Effector memory CD4-positive, alpha-beta T cell (primary cell): ENCODE results near the gene INO80C.
"Not testable (repeated sequence)": the region's sequence is repeated elsewhere in the genome, so short reads cannot be mapped to it uniquely, and the experiment has no call there.

Experiments
- DNase-seq, 3 donors: peaks; one replicate each; pipeline ENCODE4 v3.0.0-alpha.2; 2020
- H3K27ac ChIP-seq: 2 replicates; pipeline ENCODE4 v1.7.0; 2013; ENCODE audit warnings: mild to moderate bottlenecking, low read length, moderate library complexity; ENCODE audit not compliant: insufficient read depth, poor library complexity, severe bottlenecking
- H3K27me3 ChIP-seq: replicated peaks from 2 replicates; pipeline ENCODE4 v1.7.0; 2013; ENCODE audit warnings: mild to moderate bottlenecking, low read length; ENCODE audit not compliant: insufficient read depth, control insufficient read depth, poor library complexity, severe bottlenecking
- H3K36me3 ChIP-seq: 2 replicates; pipeline ENCODE4 v1.7.0; 2013; ENCODE audit warnings: mild to moderate bottlenecking, low read length, moderate library complexity; ENCODE audit not compliant: control insufficient read depth, insufficient read depth
- H3K4me1 ChIP-seq: 2 replicates; pipeline ENCODE4 v1.7.0; 2013; ENCODE audit warnings: low read length, mild to moderate bottlenecking; ENCODE audit not compliant: control insufficient read depth, insufficient read depth, poor library complexity, severe bottlenecking
- H3K4me3 ChIP-seq: 2 replicates; pipeline ENCODE4 v1.7.0; 2013; ENCODE audit warnings: low read length, low read depth, mild to moderate bottlenecking; ENCODE audit not compliant: insufficient read depth, poor library complexity, severe bottlenecking
- H3K9me3 ChIP-seq: 2 replicates; pipeline ENCODE4 v1.7.0; 2013; ENCODE audit warnings: mild to moderate bottlenecking, low read length, moderate library complexity; ENCODE audit not compliant: control insufficient read depth

INO80C gene

DNA sequence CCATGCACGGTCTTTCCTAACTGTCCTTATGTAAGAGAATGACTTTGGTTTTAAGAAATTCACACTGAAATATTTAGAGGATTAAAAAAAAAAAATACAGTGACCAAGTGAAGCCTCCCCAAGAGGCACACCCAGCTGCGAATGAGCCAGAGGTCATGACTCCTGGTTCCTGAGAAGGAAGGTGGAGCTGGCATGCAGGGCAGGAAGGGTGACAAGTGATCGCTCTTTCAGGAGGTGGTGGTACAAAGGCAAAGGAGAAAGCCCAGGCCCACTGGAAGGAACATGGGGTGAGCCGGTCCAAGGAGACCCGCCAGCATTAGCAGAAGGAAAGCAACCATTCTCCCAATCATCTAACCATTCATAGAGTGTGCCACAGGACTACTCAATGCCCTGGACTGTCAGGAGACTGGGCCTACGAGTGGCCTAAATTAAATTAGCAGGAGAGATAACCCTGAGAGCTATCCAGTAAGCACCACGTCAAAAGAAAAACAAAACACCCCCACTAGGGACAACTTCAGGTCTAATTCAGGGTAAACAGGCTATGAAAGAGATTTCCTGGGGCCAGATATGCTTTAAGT, 7.8 kb downstream of the INO80C start:
- Histone ChIP-seq H3K4me3 (no peak overlapping the region), H3K36me3 (no peaks in the 10 kb centered on the region), H3K4me1 (no peaks in the 10 kb centered on the region), H3K27me3 (no peaks in the 10 kb centered on the region), H3K27ac (no peak overlapping the region), H3K9me3 (no peaks in the 10 kb centered on the region)
- no peak for DNase-seq

- H3K4me3 ChIP-seq, H3K27me3 ChIP-seq, H3K9me3 ChIP-seq, H3K4me1 ChIP-seq, H3K27ac ChIP-seq, H3K36me3 ChIP-seq, DNase-seq: not testable (repeated sequence)
Observed at GRCh38 chr18:35489281-35489680, 8.5 kb downstream of the INO80C start.

- H3K9me3 ChIP-seq, H3K36me3 ChIP-seq, H3K27ac ChIP-seq, H3K4me3 ChIP-seq, DNase-seq, H3K27me3 ChIP-seq, H3K4me1 ChIP-seq: not testable (repeated sequence)
Observed at GRCh38 chr18:35488396-35488795, 9.4 kb downstream of the INO80C start.

DNA sequence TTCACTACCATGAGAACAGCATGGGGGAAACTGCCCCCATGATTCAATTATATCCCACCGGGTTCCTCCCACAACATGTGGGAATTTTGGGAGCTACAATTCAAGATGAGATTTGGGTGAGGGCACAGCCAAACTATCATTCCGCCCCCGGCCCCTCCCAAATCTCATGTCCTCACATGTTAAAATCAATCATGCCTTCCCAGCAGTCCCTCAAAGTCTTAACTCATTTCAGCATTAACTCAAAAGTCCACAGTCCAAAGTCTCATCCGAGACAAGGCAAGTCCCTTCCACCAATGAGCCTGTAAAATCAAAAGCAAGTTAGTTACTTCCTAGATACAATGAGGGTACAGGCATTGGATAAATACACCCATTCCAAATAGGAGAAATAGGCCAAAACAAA, 10.2 kb downstream of the INO80C start:
- not testable (repeated sequence) for H3K27me3 ChIP-seq, H3K4me3 ChIP-seq, H3K36me3 ChIP-seq, H3K9me3 ChIP-seq, H3K27ac ChIP-seq, H3K4me1 ChIP-seq, DNase-seq

DNA sequence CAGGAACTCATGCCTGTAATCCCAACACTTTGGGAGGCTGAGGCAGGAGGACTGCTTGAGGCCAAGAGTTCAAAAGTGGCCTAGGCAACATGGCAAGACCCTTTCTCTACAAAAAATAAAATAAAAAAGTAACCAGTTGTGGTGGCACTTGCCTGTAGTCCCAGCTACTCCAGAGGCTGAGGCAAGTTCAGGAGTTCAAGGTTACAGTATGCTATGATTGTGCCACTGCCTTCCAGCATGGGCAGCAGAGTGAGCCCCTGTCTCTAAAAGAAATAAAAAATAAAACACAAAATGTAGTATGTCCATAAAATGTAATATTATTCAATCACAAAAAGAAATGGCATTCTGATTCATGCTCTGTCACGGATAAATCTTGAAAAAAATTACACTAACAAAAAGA, 11.9 kb downstream of the INO80C start:
- no peak for DNase-seq
- no peak overlapping the region for H3K4me3 ChIP-seq
- H3K27me3 ChIP-seq, result no peaks in the 10 kb centered on the region
- no peaks in the 10 kb centered on the region for H3K9me3 ChIP-seq
- H3K36me3 ChIP-seq, result no peaks in the 10 kb centered on the region
- no peaks in the 10 kb centered on the region for H3K4me1 ChIP-seq
- no peak overlapping the region for H3K27ac ChIP-seq

DNA sequence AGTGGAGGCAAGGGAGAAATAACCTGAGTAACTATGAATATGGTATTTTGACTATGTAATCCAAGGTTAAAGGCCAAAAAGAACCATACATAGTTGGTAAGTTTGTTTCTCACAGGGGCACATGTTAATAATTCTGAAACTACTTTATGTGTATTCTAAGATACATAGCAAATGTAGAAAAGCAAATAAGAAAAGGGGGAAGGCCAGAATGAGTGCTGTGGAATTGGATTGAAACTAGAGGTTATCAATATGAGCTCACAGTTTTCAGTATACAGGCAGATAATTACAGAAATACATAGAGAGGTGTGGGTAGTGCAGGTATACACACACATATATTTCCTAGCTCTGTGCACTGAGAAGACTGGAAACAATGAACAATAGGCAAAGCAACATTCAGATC, 13.7 kb downstream of the INO80C start:
- Histone ChIP-seq H3K27ac (no peak overlapping the region), H3K9me3 (no peaks in the 10 kb centered on the region), H3K27me3 (no peaks in the 10 kb centered on the region), H3K36me3 (no peaks in the 10 kb centered on the region), H3K4me1 (no peaks in the 10 kb centered on the region), H3K4me3 (no peak overlapping the region)
- no peak for DNase-seq

- Histone ChIP-seq H3K27me3 (no peaks in the 10 kb centered on the region), H3K4me1 (no peaks in the 10 kb centered on the region), H3K4me3 (no peak overlapping the region), H3K9me3 (no peaks in the 10 kb centered on the region), H3K27ac (no peak overlapping the region), H3K36me3 (peaks cover 5% of the 10 kb centered on the region)
- no peak for DNase-seq
Observed at GRCh38 chr18:35481960-35482366, 15.8 kb downstream of the INO80C start.

DNA sequence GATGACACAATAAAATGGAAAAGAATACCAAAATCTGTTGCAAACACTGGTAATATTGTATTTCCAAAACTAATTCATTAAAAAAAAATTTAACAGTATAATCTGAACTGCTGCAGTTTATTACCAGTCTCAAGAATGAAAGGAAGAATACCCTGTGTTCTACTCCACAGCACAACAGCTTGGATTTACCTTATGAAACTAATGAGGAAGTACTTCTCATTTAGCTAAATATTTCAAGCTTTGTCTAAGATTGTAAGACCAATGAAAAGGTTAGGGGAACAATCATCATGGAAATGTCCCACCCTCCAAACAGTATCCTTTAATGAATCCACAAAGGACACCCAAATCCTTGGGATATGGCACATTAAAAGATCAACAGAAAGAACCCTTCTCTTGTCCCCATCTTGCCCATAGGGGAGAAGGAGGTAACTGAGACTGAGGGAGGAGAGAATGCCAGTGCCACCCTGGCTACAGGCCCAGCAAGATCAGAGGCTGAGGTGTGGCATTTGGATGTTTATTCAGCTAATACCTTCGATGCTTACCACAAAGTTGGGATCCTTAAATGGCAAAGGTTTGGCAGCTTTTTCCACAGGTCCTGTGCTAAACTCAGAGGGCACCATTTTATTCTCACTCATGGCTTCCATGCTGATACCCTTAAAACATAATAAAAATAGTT, 17.7 kb downstream of the INO80C start:
- H3K27me3 ChIP-seq, result no peaks in the 10 kb centered on the region
- no peak overlapping the region for H3K4me3 ChIP-seq
- H3K27ac ChIP-seq, result no peak overlapping the region
- H3K4me1 ChIP-seq, result no peaks in the 10 kb centered on the region
- peaks cover 5% of the 10 kb centered on the region for H3K36me3 ChIP-seq
- H3K9me3 ChIP-seq, result no peaks in the 10 kb centered on the region
- DNase-seq, result no peak

- no peaks in the 10 kb centered on the region for H3K27me3 ChIP-seq
- peaks cover 5% of the 10 kb centered on the region for H3K36me3 ChIP-seq
- H3K4me3 ChIP-seq, result no peak overlapping the region
- DNase-seq, result no peak
- H3K27ac ChIP-seq, result no peak overlapping the region
- H3K4me1 ChIP-seq, result no peaks in the 10 kb centered on the region
- H3K9me3 ChIP-seq, result no peaks in the 10 kb centered on the region
Observed at GRCh38 chr18:35478520-35479435, 19.0 kb downstream of the INO80C start.

GRCh38 chr18:35477974-35478373, 19.8 kb downstream of the INO80C start:
- no peak overlapping the region for H3K4me3 ChIP-seq
- no peak for DNase-seq
- no peaks in the 10 kb centered on the region for H3K9me3 ChIP-seq
- no peaks in the 10 kb centered on the region for H3K27me3 ChIP-seq
- H3K4me1 ChIP-seq, result no peaks in the 10 kb centered on the region
- H3K27ac ChIP-seq, result no peak overlapping the region
- peaks cover 9% of the 10 kb centered on the region for H3K36me3 ChIP-seq
